GM04503 (cell line): ENCODE measurements around the gene FNBP1L.

Source experiments
- DNase-seq: peaks from one replicate; pipeline ENCODE4 v3.0.0-alpha.2; 2012; ENCODE audit warnings: low read depth

The FNBP1L gene

GRCh38 chr1:93489756-93490155, 41.8 kb downstream of the FNBP1L start:
- DNase-seq, result no peak

- DNase-seq, result no peak
Observed at GRCh38 chr1:93490357-93490756, 42.4 kb downstream of the FNBP1L start.

- no peak for DNase-seq
Observed at GRCh38 chr1:93495911-93496310, 48.0 kb downstream of the FNBP1L start.

GRCh38 chr1:93496520-93496919, 48.6 kb downstream of the FNBP1L start:
- DNase-seq, result no peak

- no peak for DNase-seq
Observed at GRCh38 chr1:93499075-93499474, 51.2 kb downstream of the FNBP1L start.

- no peak for DNase-seq
Observed at GRCh38 chr1:93499533-93499932, 51.6 kb downstream of the FNBP1L start.

- no peak for DNase-seq
Observed at GRCh38 chr1:93500275-93500674, 52.4 kb downstream of the FNBP1L start.

GRCh38 chr1:93501399-93501798, 53.5 kb downstream of the FNBP1L start:
- DNase-seq, result no peak

- DNase-seq, result no peak
Observed at GRCh38 chr1:93501829-93502369, 54.0 kb downstream of the FNBP1L start.

- no peak for DNase-seq
Observed at GRCh38 chr1:93502571-93502970, 54.7 kb downstream of the FNBP1L start.

- no peak for DNase-seq
Observed at GRCh38 chr1:93503163-93503562, 55.2 kb downstream of the FNBP1L start.

GRCh38 chr1:93503816-93504215, 55.9 kb downstream of the FNBP1L start:
- no peak for DNase-seq

GRCh38 chr1:93504247-93505033, 56.5 kb downstream of the FNBP1L start:
- DNase-seq, result no peak

GRCh38 chr1:93506126-93506525, 58.2 kb downstream of the FNBP1L start:
- no peak for DNase-seq

- no peak for DNase-seq
Observed at GRCh38 chr1:93516164-93516563, 68.2 kb downstream of the FNBP1L start.

- no peak for DNase-seq
Observed at GRCh38 chr1:93518516-93518915, 70.6 kb downstream of the FNBP1L start.

GRCh38 chr1:93519199-93519829, 71.4 kb downstream of the FNBP1L start:
- no peak for DNase-seq

- no peak for DNase-seq
Observed at GRCh38 chr1:93521618-93522017, 73.7 kb downstream of the FNBP1L start.

- no peak for DNase-seq
Observed at GRCh38 chr1:93522721-93523120, 74.8 kb downstream of the FNBP1L start.

- DNase-seq, result no peak
Observed at GRCh38 chr1:93525431-93525830, 77.5 kb downstream of the FNBP1L start.

GRCh38 chr1:93526431-93526830, 78.5 kb downstream of the FNBP1L start:
- DNase-seq, result no peak

GRCh38 chr1:93528412-93528811, 80.5 kb downstream of the FNBP1L start:
- DNase-seq, result no peak

GRCh38 chr1:93531193-93531592, 83.3 kb downstream of the FNBP1L start:
- DNase-seq, result no peak
